Astrocyte (in vitro differentiated cells and primary cell): Measurements from ENCODE around the gene GOLGA5.

Experiments used
- EZH2 ChIP-seq: IDR thresholded peaks from 2 replicates; pipeline ENCODE4 v1.6.1; 2012; ENCODE audit warnings: mild to moderate bottlenecking, low read length, inconsistent platforms; ENCODE audit not compliant: insufficient read depth
- TF ChIP-seq, protein P1 (sequence below): IDR thresholded peaks from 2 replicates; pipeline ENCODE4 v1.5.1; 2011; ENCODE audit warnings: low read depth, mild to moderate bottlenecking, inconsistent platforms, low read length, moderate library complexity; ENCODE audit not compliant: insufficient read depth

GRCh38 chr14:92800525-92800924, 6.4 kb downstream of the GOLGA5 start:
- TF ChIP-seq EZH2, result no peak
- TF ChIP-seq, protein P1, sequence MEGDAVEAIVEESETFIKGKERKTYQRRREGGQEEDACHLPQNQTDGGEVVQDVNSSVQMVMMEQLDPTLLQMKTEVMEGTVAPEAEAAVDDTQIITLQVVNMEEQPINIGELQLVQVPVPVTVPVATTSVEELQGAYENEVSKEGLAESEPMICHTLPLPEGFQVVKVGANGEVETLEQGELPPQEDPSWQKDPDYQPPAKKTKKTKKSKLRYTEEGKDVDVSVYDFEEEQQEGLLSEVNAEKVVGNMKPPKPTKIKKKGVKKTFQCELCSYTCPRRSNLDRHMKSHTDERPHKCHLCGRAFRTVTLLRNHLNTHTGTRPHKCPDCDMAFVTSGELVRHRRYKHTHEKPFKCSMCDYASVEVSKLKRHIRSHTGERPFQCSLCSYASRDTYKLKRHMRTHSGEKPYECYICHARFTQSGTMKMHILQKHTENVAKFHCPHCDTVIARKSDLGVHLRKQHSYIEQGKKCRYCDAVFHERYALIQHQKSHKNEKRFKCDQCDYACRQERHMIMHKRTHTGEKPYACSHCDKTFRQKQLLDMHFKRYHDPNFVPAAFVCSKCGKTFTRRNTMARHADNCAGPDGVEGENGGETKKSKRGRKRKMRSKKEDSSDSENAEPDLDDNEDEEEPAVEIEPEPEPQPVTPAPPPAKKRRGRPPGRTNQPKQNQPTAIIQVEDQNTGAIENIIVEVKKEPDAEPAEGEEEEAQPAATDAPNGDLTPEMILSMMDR, result no peak
